Activated naive CD4-positive, alpha-beta T cell treated with anti-CD3 and anti-CD28 coated beads, Interleukin-2, amount 50 U/mL, for 24 hours (primary cell): ENCODE results near the gene ABR.

ENCODE experiments used
- H3K27ac Mint-ChIP-seq: one replicate; pipeline ENCODE4 v1.8.0; 2021; ENCODE audit warnings: mild to moderate bottlenecking, mixed read lengths
- H3K27me3 Mint-ChIP-seq: one replicate; pipeline ENCODE4 v1.8.0; 2021; ENCODE audit warnings: mixed read lengths
- H3K36me3 Mint-ChIP-seq: one replicate; pipeline ENCODE4 v1.8.0; 2021; ENCODE audit warnings: mixed read lengths
- H3K4me1 Mint-ChIP-seq: one replicate; pipeline ENCODE4 v1.8.0; 2021; ENCODE audit warnings: mixed read lengths
- H3K4me3 Mint-ChIP-seq: one replicate; pipeline ENCODE4 v1.8.0; 2021; ENCODE audit warnings: mild to moderate bottlenecking, mixed read lengths
- H3K9me3 Mint-ChIP-seq: one replicate; pipeline ENCODE4 v1.8.0; 2021; ENCODE audit warnings: mixed read lengths

ABR gene

DNA sequence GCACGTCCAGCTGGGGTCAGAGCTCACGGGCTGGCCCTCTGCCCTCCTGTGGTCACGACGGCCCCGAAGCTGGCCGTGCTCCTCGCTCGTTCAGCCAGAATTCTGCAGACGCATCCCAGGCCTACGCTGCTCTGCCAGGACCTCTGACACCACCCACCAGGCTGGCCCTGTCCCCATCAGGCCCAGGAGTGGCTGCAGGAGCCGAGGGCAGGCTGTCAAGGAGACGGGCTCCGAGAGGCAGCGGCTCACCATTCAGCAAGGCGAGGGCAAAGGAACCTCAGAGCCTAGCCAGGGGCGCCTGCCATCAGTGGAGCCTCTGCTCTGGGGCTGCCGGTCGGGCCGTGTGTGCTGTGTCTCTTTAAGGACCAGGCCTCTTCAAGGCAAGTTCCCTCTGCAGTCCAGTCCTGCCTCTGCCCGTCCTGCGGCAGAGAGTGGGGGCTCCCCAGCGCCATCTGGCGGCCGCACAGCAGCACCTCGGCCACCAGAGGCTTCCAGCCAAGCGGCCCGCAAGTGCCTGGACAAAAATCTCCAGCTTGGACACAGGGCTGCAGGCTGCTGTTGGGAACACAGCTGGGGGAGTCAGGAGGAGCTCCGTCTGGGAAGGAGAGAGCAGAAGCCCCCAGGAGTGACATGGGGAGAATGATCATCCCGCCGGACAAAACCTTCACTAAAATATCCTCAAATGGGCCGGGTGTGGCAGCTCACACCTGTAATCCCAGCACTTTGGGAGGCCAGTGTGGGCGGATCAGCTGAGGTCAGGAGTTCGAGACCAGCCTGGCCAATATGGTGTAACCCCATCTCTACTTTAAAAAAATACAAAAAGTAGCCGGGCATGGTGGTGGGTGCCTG is 7.4 kb upstream of the ABR start:
- Mint-ChIP-seq H3K27ac (no peak overlapping the region), H3K4me1 (no peaks in the 10 kb centered on the region), H3K4me3 (no peak overlapping the region), H3K27me3 (no peaks in the 10 kb centered on the region), H3K9me3 (no peaks in the 10 kb centered on the region), H3K36me3 (no peaks in the 10 kb centered on the region)

DNA sequence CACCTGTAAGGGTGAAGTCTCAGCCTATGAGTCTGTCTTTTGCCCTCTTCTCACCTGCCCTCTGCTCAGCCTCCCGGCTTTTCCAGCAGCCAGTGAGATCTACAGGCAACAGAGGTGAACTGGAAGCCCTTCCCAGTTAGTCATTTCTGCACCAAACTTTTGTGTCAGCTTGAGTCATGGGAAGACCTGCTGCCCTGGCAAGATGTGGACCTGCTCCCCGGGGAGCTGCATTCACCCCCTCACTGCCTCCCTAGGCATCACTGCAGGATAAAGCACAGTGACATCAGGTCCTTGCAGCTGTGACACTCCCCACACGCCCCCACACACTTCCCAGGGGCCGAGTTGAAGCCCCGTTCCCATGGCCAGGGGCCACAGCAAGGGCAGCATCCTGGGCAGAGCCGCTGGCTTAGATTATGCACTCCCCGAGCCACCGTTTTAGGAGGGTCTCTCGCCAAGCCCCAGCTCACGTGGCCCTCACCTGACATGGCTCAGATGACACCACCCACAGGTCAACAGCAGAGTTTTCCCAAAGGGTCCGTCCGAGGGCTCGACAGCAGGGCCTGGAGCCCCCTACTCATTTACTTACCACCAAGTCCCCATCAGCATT is 6.5 kb upstream of the ABR start:
- Mint-ChIP-seq H3K27ac (no peak overlapping the region), H3K9me3 (no peaks in the 10 kb centered on the region), H3K4me3 (no peak overlapping the region), H3K27me3 (no peaks in the 10 kb centered on the region), H3K4me1 (no peaks in the 10 kb centered on the region), H3K36me3 (no peaks in the 10 kb centered on the region)

DNA sequence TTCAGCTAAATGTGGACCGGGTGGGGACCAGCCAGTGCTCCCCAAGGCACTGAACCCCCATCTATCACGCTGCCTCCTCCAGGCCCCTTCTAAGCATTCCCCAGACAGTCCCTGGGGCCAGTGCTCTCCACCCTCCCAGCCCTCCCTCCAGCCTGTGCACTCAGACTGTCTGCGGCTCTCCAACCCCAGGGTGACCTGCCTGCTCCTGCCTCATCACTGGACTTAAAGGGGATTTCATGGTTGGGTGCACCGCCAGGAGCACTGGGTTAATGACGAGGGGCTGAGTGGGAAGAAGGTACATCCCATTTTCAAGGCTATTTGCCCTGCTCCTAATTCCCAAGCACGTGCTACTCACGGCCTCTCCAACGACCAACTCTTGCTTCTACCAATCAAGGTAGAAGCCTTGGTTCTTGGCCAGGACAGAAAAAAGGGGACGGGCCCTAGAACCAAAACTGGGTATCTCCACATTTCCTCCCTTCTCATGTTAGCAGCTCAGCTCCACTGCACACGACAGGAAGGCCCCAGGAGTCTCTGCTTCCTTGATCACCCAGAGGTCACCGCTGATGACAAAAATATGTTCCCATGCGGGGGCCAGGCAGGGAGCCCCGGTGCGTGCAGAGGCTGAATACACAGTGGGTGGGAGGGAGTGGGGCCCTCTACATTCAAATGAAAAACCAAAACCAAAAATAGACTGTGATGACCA is 3.5 kb upstream of the ABR start:
- H3K4me3 Mint-ChIP-seq, result no peak overlapping the region
- H3K4me1 Mint-ChIP-seq, result no peaks in the 10 kb centered on the region
- no peaks in the 10 kb centered on the region for H3K9me3 Mint-ChIP-seq
- H3K27ac Mint-ChIP-seq, result no peak overlapping the region
- H3K27me3 Mint-ChIP-seq, result no peaks in the 10 kb centered on the region
- no peaks in the 10 kb centered on the region for H3K36me3 Mint-ChIP-seq

DNA sequence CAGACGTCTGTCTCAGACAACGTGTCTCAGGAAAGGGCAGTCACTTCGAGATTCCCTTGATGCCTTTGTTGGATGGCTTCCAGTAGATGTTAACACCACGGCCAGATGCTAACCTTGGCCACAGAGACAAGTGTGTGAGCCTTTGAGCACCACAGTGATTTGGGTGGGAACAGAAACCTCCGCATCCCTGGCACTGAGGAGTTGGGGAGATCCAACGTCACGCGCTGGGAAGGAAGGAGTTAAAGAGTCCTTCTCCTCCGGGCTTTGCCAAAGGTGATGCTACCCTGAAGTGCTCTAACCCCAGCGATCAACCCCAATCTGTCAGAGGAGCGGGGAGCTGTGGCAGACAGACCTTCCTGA is 3.0 kb upstream of the ABR start:
- no peaks in the 10 kb centered on the region for H3K27me3 Mint-ChIP-seq
- peak overlapping the region; percentile 4 for H3K4me3 Mint-ChIP-seq
- no peaks in the 10 kb centered on the region for H3K36me3 Mint-ChIP-seq
- no peak overlapping the region for H3K27ac Mint-ChIP-seq
- H3K4me1 Mint-ChIP-seq, result no peaks in the 10 kb centered on the region
- no peaks in the 10 kb centered on the region for H3K9me3 Mint-ChIP-seq

DNA sequence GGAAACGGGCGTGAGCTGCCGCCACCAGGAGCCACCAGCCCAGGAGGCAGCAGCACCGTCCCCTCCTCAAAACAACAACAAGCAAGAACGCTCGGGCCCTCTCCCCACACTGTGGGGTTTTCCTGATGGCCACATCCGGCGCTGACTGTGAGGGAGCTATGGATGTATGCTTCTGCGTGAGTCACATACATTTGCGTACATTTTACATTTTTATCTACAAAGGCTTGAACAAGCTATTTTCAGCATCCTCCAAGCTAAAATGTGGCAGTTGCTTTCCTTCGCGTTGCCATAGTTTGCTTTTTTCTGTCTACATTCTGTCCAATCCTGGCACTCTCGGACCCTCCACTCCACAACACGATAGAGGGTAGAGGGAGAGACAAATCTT is 2.0 kb upstream of the ABR start:
- no peaks in the 10 kb centered on the region for H3K27me3 Mint-ChIP-seq
- H3K4me3 Mint-ChIP-seq, result peak overlapping the region; percentile 42
- peak overlapping the region; percentile 8 for H3K27ac Mint-ChIP-seq
- H3K4me1 Mint-ChIP-seq, result no peaks in the 10 kb centered on the region
- H3K9me3 Mint-ChIP-seq, result no peaks in the 10 kb centered on the region
- H3K36me3 Mint-ChIP-seq, result no peaks in the 10 kb centered on the region

DNA sequence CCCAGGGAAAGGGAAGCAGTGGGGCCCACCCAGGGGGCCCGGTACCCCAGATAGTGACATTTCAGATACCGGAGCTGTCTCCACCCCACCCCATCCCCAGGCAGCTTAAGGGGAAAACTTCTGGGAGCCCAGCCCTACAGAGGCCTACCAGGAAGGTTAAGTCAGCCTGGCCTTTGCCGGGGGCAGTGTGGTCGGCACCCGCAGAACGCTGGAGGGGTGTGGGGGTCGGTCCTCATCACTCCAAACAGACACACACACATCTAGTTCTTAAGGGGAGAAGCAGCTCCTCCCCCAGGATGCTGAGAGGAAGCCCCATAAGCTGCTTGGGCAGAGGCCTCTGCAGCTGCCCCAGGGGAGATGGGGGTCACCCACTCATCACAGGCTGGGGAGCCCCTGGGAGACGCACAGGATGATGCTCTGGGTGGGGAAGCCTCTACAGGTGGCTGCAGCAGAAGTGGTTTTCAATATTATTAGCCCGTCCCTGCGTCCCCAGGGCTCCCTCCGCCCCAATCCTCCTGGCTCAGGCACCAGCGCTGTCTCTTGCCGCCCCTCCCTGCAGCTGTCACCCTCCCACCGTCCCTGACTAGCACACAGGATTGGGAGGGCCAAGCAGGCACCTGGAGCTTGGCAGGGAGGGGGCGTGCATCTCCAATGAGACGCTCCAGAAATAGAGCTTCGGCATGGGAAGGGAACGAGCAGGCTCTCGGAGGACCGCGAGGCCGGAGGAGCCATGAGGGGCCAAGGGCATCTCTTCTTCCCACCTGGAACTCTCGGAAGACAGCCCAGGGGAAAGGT is 1.4 kb upstream of the ABR start:
- peak overlapping the region; percentile 8 for H3K27ac Mint-ChIP-seq
- H3K4me3 Mint-ChIP-seq, result no peak overlapping the region
- no peaks in the 10 kb centered on the region for H3K9me3 Mint-ChIP-seq
- H3K36me3 Mint-ChIP-seq, result no peaks in the 10 kb centered on the region
- no peaks in the 10 kb centered on the region for H3K27me3 Mint-ChIP-seq
- H3K4me1 Mint-ChIP-seq, result no peaks in the 10 kb centered on the region

DNA sequence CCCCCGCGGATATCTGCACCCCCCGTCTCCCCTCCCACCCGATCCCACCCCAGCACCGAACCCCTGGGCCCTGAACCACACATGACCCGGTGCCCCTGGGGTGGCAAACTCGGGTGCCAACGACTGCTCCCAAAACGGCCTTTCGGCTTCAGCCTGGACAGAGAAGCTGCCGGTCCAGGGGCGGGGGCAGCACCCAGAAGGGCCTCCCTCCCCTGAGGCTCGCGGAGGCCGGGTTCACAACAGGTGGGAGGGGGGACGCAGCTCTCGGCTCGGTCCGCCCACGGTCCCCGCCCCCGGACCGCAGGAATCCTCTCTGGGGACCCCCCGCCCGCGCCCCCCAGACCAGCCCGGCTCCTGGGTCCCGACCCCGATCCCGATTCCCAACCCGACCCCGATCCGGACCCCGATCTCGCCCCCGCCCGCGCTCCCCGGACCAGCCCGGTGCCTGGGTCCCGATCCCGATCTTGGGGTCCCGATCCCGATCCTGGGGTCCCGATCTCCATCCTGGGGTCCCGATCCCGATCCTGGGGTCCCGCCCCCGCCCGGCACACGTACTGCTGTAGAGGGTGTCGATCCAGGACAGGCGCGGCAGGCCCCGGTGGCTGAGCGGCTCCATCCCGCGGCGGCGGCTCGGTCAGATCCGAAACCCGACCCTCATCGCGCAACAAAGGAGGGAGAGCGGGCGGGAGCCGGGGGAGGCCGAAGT is 516 bp downstream of the ABR start:
- Mint-ChIP-seq H3K9me3 (no peaks in the 10 kb centered on the region), H3K36me3 (no peaks in the 10 kb centered on the region), H3K4me1 (no peaks in the 10 kb centered on the region), H3K4me3 (peak overlapping the region; percentile 73), H3K27ac (no peak overlapping the region), H3K27me3 (no peaks in the 10 kb centered on the region)

DNA sequence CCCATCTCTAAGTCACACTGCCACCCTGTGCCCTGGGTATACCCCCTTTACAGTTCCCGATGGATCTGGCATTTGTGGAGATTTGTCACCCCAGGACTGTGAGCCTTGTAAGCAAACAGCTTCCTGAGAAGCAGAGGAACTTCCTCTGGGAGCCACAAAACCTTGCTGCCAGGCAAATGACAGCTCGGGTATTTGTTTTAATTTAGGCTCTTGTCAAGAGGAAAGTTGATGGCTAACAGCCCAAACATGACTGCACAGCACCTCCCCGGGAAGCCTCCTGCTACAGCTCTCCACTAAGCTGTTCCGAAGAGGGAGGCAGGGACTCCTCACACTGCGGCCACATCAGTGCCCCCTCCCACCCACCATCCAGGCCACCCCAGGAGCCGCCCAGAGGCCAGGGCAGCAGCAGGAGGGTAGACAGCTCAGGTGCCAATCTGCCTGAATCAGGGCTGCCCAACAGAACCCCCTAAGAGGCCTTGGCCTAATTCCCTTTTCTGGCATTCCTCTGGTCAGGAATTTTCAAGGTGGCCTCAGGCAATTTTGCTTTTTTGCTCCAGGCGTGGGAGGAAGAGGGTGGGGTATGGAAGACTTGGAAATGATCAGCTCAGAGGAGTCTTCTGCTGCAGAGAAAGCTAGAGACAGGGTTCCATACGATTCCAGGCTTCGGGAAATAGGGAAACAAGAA is 2.6 kb downstream of the ABR start:
- H3K27me3 Mint-ChIP-seq, result no peaks in the 10 kb centered on the region
- peak overlapping the region; percentile 46 for H3K4me3 Mint-ChIP-seq
- H3K4me1 Mint-ChIP-seq, result peaks cover 6% of the 10 kb centered on the region
- H3K9me3 Mint-ChIP-seq, result no peaks in the 10 kb centered on the region
- H3K27ac Mint-ChIP-seq, result no peak overlapping the region
- H3K36me3 Mint-ChIP-seq, result peaks cover 2% of the 10 kb centered on the region

DNA sequence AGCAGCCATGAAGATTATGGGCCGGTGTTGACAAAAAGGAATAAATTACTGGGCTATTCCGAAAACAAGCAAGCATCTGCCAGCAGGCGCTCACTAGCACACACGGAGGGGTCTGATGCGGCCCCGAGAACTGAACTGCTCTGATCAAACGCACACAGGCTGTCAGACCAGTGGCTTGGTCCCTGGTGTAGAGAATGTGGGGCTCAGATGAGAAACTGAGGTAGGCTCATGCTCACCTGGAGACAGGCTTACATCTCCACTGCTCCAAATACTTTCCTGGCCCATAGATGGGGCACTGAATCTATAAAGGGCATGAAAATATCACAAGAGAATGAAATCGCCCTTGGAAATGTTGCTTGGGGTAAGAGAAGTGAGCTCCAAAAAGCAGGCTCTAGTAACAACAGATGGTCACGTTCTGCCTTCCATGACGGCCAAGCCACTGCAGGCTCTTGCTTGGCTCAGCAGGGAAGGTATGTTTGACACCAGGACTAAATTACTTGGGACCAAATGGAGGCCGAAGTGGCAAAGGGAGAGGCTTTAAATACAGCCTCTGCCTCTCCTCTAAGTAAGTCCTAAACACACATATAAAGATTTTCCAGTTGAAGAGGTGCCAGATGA is 5.4 kb downstream of the ABR start:
- Mint-ChIP-seq H3K27ac (no peak overlapping the region), H3K9me3 (no peaks in the 10 kb centered on the region), H3K4me3 (no peak overlapping the region), H3K27me3 (no peaks in the 10 kb centered on the region), H3K36me3 (peaks cover 2% of the 10 kb centered on the region), H3K4me1 (peaks cover 6% of the 10 kb centered on the region)

DNA sequence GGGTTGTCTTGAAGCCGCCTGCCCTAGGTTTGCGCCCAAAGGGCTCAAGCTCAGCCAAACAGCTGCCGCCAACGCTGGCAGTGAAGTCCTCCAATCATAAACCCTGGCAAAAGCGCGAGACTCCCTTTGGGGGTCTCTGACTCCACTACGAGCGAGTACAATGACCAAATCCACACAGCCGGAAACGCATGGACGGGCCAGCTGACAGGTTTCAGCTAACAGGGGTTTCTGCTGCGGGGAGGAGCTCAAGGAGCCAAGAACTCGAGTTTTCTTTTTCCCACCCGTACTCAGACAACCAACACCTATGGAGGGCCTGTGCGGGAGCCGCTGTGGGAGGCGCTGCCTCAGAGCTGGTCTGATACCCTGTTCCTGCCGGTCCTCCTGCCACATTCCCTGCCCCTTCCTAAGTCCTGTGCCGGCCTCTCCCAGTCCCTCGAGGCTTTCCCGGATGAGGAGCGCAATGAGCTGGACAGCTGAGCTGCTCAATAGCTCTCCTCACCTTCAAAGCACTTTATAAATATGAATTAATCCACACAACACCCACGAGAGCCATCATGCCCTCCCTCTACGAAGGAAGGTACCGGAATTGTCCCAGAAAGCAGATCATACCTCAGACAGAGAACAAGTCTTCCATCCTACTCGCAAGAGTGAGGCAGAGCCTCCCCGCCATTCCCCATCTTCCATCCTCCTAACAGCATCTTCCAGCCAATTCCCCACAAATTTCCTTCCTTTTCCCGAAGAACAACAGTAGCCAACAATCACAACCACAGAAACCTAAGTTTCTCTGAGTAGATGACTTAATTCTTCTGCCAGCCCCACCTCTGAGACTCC is 6.1 kb downstream of the ABR start:
- Mint-ChIP-seq H3K27ac (peak overlapping the region; percentile 70), H3K36me3 (peaks cover 2% of the 10 kb centered on the region), H3K9me3 (no peaks in the 10 kb centered on the region), H3K4me3 (no peak overlapping the region), H3K27me3 (no peaks in the 10 kb centered on the region), H3K4me1 (peaks cover 6% of the 10 kb centered on the region)

DNA sequence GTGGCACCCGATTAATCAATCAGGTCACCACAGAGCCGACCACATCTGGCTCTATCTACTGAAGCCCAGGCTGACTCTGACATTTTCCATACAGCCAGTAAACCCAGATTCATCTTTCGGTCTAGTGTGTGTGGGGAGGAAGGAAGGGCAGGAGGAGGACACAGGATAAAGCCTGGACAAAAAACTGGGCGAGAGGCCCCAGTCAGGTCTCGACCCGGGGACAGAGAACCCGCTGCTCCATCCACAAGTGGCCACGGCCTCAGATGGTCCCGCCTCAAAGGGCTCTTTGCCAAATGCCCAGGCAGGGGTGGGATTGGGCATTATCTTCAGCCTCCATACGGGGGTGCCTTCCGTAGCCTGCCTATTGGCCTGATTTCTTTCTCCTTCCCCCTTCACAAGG is 7.8 kb downstream of the ABR start:
- H3K4me3 Mint-ChIP-seq, result no peak overlapping the region
- H3K36me3 Mint-ChIP-seq, result peaks cover 2% of the 10 kb centered on the region
- no peaks in the 10 kb centered on the region for H3K9me3 Mint-ChIP-seq
- no peak overlapping the region for H3K27ac Mint-ChIP-seq
- H3K4me1 Mint-ChIP-seq, result peaks cover 6% of the 10 kb centered on the region
- H3K27me3 Mint-ChIP-seq, result no peaks in the 10 kb centered on the region

DNA sequence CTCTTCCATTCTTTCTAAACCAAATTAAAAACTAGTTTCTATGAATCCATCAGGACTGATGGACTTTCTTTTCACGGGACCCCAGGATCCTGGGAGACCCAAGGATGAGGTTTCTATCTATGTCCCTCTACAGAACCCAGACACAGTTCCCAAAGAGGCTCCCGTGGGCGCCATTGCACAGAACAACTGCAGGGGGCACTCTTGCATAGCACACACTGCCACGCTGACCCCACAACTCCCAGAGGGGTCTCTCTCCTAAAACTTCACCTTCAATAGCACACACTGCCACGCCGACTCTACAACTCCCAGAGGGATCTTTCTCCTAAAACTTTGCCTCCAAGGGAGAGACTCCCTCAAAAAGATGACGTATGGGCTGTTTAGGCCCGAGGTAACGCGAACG is 9.0 kb downstream of the ABR start:
- no peak overlapping the region for H3K27ac Mint-ChIP-seq
- no peak overlapping the region for H3K4me3 Mint-ChIP-seq
- H3K36me3 Mint-ChIP-seq, result peaks cover 2% of the 10 kb centered on the region
- H3K27me3 Mint-ChIP-seq, result no peaks in the 10 kb centered on the region
- no peaks in the 10 kb centered on the region for H3K9me3 Mint-ChIP-seq
- H3K4me1 Mint-ChIP-seq, result peaks cover 6% of the 10 kb centered on the region

DNA sequence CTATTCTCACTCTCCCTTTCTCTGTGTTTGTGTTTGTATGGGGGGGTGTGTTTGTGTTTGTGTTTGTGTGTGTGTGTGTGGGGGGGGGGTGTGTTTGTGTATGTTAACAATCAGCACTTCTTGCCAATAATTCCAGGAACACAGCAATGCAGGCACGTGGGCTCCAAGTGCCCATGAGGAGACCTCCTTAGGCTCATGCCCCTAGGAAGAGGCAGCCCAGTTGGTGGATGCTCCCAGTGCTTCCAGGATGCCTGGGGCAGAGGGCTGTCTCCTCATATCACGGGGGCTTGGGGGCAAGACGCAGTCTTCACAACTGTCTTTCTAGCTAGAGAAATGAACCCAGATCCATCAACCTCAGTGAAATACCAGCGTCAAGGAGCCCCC is 9.9 kb downstream of the ABR start:
- Mint-ChIP-seq H3K36me3 (peaks cover 2% of the 10 kb centered on the region), H3K27me3 (no peaks in the 10 kb centered on the region), H3K4me1 (peaks cover 6% of the 10 kb centered on the region), H3K4me3 (no peak overlapping the region), H3K9me3 (no peaks in the 10 kb centered on the region), H3K27ac (no peak overlapping the region)
